AG08396 (cell line): ENCODE results near the gene EIF4G1.

ENCODE experiments used
- DNase-seq: peaks from one replicate; pipeline ENCODE4 v3.0.0; 2012; ENCODE audit warnings: low spot score, mixed read lengths

The EIF4G1 gene

DNA sequence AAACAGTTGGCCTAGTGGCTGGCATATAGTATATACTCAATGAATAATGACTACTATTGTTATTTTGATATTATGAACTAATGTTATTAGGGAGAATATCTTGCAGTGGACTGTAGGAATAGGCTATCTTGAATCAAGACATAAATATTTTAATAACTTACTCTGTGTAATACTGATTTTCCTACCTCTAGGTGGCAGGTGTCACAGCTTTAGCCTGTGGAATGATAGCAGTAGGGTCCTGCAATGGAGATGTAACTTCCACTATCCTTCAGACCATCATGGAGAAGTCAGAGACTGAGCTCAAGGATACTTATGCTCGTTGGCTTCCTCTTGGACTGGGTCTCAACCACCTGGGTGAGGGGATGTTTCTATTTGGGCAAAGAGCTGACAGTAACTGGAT, 8.8 kb upstream of the EIF4G1 start:
- no peak for DNase-seq

DNA sequence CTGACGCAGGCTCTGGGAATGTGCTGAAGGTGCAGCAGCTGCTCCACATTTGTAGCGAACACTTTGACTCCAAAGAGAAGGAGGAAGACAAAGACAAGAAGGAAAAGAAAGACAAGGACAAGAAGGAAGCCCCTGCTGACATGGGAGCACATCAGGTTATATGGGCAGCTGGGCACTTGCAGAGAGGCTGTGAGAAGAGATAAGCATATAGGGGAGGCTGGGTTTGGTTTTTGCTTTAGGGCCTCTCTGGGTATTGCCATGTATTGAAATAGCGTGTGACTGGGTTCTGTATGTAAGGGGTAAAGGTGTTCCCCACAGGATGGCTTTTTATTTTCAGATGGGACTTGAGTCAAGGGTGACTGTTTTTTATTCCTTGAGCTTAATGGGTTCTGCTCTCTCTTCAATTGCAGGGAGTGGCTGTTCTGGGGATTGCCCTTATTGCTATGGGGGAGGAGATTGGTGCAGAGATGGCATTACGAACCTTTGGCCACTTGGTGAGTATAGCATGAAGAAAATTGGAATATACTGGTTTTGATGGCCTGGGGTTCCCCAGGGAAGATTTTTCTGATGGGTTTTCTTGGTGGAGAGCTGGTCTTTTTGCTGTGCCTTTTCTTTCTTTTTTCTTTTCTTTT, 7.9 kb upstream of the EIF4G1 start:
- DNase-seq, result no peak

DNA sequence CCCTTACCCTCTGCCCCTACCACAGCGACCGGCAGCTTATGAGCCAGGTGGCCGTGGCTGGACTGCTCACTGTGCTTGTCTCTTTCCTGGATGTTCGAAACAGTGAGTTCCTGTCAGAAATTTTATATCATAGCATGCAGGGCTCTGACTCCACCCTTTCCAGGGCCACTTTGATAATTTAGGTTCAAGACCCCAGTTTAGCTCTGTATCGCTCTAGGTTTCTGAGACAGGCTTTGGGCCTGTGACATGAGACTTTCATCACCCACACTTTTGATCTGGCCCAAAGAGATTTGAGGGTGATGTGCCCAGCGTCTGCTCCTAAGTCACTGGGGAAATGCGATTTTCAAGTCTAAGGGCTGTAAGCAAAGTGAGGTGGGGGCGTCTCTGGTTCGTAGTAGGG, 6.5 kb upstream of the EIF4G1 start:
- no peak for DNase-seq

DNA sequence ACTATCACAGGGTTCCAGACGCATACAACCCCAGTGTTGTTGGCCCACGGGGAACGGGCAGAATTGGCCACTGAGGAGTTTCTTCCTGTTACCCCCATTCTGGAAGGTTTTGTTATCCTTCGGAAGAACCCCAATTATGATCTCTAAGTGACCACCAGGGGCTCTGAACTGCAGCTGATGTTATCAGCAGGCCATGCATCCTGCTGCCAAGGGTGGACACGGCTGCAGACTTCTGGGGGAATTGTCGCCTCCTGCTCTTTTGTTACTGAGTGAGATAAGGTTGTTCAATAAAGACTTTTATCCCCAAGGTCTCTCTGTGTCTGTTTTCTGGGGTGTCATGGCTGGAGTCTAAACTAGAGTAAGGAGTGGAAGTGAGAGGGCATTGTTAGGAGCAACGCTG, 5.7 kb upstream of the EIF4G1 start:
- no peak for DNase-seq

DNA sequence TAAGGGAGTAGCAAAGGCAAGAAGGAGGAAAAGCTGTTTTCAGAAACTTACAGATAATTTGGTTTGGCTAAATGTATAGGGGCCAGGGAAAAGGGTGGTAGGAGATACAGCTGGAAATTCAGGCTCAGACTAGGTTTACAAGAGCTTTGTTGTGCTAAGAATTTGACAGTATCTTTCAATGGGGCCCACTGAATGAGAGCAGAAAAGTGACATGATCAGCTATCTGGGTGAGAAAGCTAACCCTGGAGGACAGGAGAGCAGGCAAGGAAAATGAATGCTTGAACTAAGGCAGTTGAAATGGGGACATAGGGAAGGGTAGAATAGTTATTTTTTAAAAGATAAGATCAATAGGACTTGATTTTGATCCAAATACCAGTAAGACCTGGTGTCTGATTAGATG, 2.8 kb upstream of the EIF4G1 start:
- no peak for DNase-seq

DNA sequence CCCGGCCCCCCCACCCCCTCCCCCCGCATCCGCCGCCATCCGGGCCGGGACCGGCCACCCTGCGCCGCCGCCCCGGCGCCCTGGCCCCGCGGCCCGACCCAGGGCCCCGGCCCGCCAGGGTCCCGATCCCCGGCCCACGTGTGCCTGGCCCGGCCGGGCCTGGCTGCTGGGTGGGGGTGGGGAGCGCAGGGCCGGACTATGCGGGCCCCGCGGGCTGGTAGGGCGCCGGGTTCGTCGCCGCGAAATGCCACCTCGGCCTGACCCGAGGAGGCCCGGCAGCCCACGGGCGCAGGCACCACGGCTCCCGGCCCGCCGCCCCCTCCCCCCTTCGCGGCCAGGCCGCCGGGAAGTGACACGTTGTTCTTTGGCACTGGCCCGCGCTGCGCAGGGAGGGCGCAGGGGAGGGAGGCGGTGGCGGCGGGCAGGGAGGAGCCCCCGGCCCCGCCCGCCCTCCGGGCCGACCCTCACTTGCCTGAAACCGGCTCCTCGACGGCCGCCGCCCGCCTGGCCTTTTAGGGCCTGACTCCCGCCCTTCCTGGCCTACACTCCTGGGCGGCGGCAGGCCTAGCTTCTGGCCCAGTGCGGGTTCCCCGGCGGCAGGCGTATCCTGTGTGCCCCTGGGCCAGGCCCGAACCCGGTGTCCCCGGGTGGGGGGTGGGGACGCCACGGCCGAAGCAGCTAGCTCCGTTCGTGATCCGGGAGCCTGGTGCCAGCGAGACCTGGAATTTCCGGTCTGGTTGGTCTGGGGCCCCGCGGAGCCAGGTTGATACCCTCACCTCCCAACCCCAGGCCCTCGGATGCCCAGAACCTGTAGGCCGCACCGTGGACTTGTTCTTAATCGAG, 515 bp downstream of the EIF4G1 start:
- peak; percentile 89 for DNase-seq

DNA sequence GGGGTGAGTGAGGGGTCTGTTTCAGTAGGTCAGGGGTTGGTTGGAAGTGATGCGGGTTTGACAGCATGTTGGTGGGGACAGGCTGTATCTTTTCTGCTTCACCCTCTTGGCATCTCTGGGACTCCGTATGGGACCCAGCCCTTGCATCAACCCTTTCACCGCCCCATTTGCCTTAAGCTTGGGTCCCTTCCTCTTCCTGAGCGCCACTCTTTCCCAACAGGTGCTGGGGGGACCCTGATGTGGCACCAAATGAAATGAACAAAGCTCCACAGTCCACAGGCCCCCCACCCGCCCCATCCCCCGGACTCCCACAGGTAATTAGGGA, 1.1 kb downstream of the EIF4G1 start:
- no peak for DNase-seq

DNA sequence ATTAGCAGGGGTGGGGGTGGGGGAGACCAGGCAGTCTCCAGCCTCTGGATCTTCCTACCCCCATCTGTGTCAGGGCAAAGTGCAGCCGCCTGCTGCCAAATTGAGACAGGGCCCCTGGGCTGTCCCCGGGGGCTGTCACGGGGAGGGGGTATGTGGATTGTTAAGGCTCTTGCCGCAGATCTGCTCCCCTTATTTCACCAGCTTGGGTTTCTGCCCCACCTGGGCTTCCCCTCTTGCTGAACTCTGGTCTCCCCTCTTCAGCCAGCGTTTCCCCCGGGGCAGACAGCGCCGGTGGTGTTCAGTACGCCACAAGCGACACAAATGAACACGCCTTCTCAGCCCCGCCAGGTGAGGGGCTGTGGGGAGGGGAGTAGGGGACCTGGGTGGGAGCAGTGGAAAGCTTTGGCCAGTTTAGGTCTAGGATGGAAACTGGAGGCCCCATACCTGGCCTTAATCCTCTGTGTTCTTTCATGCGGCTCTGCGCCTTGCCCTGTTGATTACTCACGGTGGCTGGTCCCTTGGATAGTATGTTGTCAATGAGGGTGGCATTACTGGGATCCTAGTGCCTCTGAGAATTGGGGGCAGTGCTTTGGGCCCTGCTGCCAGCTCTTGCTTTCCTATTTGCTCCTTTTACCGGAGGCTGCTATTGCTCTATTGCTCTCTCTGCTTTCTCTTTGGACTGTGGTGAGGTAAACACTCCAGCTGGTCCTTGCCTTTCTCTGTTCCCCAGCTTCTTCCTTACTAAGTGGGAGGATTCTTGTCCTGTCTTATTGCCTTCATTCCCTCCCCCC, 1.7 kb downstream of the EIF4G1 start:
- no peak for DNase-seq

DNA sequence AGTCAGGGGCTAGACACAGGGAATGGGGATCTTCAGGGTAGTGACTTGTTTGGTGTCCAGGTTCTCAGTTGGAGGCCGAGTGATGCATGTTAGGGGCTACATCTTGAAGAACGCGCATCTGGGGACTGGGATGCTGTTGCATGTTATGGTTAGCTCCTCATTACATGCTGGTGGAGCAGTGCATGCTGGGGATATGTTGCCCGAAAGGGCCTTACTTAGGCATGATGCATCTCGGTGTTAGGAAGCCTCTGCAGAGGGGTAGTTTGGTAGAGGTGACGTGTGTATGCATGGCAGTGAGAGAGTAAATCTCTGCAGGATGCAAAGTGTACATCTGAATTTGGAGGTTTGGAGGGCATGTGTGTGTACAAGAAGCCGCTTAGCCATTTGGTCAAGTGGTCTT, 2.4 kb downstream of the EIF4G1 start:
- no peak for DNase-seq

DNA sequence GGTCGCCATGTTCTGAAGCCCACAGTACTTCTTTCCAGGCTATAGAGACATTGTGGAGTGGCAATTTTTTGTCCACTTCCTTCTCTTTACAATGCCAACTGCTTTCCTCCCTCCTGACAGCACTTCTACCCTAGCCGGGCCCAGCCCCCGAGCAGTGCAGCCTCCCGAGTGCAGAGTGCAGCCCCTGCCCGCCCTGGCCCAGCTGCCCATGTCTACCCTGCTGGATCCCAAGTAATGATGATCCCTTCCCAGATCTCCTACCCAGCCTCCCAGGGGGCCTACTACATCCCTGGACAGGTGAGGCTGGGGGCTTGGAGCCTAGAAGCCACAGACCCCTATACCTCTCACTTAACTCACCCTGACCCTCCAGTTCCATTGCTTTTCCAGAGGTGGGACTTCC, 2.8 kb downstream of the EIF4G1 start:
- DNase-seq, result no peak

DNA sequence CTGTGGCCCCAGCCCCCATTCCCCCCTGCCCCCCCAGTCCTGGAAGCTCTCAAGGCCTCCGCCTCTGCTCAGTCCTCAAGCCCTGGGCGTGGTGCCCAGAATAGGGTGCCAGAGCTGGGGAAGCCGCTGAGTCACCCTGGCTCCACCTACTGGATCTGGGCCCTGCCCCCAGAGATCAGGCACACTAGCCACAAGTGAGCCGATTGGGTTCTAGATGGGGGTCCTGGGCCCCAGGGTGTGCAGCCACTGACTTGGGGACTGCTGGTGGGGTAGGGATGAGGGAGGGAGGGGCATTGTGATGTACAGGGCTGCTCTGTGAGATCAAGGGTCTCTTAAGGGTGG, 5.7 kb downstream of the EIF4G1 start:
- DNase-seq, result peak; percentile 97

DNA sequence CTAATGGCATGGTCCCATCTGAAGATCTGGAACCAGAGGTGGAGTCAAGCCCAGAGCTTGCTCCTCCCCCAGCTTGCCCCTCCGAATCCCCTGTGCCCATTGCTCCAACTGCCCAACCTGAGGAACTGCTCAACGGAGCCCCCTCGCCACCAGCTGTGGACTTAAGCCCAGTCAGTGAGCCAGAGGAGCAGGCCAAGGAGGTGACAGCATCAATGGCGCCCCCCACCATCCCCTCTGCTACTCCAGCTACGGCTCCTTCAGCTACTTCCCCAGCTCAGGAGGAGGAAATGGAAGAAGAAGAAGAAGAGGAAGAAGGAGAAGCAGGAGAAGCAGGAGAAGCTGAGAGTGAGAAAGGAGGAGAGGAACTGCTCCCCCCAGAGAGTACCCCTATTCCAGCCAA, 7.3 kb downstream of the EIF4G1 start:
- no peak for DNase-seq

DNA sequence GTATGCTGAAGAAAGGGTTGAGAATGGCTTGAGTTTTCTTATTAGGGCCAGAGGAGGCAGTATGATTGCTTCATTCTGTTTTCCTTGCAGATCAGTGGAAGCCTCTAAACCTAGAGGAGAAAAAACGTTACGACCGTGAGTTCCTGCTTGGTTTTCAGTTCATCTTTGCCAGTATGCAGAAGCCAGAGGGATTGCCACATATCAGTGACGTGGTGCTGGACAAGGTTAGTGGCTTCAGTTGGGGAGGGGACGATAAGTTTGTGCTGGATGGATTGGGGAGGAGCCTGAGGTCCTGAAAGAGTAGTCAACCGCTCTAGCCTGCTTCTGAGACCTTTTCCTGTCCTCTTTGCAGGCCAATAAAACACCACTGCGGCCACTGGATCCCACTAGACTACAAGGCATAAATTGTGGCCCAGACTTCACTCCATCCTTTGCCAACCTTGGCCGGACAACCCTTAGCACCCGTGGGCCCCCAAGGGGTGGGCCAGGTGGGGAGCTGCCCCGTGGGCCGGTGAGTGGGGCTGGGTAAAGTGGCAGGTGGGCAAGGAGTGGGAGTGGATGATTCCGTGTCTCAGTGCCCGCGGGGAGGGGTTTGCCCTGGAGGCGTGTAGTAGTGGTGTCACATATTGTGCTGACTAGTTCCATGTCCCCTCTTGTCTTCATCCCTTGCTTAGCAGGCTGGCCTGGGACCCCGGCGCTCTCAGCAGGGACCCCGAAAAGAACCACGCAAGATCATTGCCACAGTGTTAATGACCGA, 8.5 kb downstream of the EIF4G1 start:
- DNase-seq, result no peak

DNA sequence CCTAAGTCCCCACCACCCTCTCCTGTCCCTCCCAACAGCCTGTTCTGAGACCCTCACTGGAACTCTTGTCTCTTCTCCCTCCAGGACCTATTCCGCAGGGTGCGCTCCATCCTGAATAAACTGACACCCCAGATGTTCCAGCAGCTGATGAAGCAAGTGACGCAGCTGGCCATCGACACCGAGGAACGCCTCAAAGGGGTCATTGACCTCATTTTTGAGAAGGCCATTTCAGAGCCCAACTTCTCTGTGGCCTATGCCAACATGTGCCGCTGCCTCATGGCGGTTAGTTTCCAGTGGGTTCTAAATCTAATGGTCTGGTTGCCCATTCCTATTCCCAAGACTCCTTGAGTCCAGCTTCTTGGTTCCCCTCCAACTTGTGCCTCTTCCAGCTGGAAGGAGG, 9.3 kb downstream of the EIF4G1 start:
- no peak for DNase-seq

DNA sequence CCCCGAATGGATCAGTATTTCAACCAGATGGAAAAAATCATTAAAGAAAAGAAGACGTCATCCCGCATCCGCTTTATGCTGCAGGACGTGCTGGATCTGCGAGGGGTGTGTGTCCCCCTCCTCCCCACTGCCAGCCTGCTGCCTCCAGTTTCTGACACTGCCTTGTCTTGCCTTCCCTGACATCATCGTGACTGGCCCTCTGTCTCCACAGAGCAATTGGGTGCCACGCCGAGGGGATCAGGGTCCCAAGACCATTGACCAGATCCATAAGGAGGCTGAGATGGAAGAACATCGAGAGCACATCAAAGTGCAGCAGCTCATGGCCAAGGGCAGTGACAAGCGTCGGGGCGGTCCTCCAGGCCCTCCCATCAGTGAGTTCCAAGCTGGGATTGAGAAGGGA, 10.9 kb downstream of the EIF4G1 start:
- DNase-seq, result no peak

DNA sequence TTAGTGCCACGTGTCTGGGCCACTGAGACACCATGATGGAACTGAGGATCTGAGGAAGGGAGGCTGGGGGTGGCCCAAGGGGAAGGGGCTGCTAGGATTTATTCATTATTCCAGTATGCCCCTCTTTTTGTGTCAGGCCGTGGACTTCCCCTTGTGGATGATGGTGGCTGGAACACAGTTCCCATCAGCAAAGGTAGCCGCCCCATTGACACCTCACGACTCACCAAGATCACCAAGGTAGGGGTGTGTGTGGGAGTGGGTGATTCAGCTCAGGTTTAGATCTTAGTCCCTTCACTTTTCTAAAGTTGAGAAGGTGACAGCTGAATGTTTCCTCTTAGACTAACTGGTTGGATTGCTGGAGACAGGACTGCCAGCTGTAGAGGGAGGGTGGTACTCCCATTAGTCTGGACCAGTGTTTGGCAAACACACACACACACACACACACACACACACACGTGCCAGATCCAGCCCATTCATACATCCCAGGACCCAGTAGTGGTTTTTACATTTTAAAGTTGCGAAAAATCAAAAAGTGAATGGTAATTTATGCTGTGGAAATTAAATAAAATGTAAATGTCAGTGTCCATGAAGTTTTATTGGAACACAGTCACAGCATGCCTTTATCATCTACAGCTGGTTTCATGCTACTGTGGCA, 11.4 kb downstream of the EIF4G1 start:
- no peak for DNase-seq

DNA sequence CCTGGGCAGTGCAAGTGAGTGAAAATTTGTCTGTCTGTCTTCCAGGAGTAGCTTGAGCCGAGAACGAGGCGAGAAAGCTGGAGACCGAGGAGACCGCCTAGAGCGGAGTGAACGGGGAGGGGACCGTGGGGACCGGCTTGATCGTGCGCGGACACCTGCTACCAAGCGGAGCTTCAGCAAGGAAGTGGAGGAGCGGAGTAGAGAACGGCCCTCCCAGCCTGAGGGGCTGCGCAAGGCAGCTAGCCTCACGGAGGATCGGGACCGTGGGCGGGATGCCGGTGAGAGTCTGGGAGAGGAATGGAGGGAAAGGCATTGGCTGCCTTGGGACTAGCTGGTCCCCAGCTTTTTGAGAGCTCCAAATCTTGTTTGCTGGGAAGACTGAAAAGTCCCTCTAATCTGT, 12.8 kb downstream of the EIF4G1 start:
- no peak for DNase-seq

DNA sequence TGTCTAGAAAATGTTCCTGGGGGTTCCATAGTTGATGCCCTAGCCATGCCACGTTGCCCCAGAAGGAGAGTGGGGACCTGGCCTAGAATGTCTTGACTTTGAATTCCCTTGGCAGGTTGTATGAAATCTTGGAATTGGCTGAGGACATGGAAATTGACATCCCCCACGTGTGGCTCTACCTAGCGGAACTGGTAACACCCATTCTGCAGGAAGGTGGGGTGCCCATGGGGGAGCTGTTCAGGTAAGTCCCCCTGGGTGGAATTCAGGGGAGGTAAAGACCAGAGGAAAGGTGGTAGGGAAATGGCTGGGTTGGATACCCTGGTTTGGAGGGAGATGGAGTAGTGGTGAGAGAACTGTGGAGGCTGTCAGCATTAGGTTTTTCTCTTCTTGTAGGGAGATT, 14.1 kb downstream of the EIF4G1 start:
- no peak for DNase-seq

DNA sequence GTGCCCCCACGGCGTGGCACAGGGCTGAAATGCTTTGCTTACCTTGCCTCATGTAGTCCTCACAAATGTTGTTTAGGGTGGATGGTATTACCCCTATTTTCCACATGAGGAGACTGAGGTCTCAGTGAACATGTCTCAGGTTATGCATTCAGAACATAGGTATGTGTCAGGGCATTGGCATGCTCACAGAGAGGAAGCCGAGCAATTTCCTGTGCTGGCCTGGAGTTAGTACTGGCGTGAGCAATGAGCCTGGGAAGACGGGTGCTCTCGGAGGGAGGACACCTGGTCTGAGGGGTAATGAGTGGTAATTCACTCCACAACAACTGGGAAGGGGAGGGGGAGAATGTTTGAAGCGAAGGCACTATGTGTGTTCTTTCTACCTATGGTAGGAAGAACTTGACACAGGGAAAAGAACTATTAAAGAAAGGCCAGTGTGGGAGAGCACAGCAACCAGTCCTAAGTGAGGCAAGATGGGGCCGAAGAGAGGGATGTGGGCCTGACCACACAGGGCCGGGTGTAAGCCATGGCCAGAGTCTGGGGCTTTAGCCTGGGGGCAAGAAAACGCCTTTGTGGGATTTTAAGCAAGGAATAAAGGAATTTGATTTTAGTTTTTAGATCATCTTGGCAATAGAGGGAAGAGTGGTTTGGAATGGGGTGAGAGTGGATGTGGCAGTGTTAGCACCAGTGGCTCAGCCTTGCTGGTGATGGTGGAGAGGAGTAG, 18.1 kb downstream of the EIF4G1 start:
- peak; percentile 74 for DNase-seq

DNA sequence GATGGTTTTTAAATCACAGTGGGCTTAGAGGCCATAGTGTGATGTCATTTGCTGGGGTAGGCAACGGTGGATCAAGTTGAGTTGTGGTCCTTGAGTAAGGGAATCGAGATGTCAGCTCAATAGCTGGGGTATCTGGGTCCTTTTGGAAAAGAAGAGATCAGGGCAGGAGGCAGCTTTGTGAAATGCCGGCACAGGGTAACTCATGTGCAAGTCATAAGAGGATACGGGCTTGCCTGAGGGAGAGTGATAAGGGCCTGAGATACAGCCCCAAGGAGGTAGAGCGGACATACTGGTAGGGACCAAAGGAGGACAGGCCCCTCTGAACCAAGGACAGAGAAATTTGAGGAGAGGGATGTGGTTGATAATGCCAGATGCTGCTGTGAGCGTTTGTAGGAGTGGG, 18.8 kb downstream of the EIF4G1 start:
- no peak for DNase-seq

DNA sequence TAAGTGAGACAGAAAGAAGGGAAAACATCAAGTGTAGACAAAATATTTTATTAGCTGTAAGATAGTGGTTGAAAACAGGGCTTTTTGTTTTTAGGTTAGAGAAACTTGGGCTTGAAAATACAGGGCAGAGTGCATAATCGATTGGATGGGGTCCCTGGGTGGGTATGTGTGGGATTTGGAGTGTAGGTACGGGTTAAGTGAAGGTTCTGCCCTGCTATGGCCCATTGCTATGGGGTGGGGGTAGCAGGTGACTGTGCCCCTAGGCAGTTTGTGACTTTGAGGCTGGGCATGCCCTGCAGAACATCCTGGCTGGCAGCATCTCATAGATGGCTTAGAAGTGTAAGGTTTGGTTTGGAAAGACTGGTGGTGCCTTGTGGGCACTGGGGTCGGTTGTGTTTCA, 19.3 kb downstream of the EIF4G1 start:
- DNase-seq, result no peak
